ENCODE data around the gene ALDH3B1.

The ALDH3B1 gene

DNA sequence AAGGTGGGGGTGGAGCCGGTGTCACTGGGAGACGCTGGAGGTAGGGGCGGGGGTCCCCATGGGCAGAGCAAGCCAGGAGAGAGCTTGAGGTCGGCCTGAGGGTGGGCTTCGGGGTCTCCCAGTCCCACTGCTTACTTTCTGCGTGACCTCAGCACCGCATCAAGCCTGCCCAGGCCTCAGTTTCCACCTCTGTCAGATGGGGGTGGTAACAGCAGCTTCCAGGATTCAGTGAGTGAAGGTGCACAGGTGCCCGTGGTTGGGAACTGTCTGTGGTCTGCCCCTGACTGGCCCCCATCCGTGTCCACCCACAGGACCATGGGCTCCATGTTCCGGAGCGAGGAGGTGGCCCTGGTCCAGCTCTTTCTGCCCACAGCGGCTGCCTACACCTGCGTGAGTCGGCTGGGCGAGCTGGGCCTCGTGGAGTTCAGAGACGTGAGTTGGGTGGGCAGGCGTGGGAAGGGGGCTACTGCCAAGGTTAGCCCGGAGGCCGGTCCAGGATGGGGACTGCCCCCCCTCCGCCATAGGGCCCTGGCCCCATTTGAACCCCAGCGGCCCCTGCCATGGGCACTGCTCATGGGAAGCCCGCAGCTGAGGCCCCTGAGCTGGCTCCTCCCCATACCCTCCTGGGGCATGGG lies 30.9 kb downstream of the ALDH3B1 start (continued):
- TF ChIP-seq, protein P1, sequence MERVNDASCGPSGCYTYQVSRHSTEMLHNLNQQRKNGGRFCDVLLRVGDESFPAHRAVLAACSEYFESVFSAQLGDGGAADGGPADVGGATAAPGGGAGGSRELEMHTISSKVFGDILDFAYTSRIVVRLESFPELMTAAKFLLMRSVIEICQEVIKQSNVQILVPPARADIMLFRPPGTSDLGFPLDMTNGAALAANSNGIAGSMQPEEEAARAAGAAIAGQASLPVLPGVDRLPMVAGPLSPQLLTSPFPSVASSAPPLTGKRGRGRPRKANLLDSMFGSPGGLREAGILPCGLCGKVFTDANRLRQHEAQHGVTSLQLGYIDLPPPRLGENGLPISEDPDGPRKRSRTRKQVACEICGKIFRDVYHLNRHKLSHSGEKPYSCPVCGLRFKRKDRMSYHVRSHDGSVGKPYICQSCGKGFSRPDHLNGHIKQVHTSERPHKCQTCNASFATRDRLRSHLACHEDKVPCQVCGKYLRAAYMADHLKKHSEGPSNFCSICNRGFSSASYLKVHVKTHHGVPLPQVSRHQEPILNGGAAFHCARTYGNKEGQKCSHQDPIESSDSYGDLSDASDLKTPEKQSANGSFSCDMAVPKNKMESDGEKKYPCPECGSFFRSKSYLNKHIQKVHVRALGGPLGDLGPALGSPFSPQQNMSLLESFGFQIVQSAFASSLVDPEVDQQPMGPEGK (CRISPR knock-in tag; IDR thresholded peaks at IDR 0.05; ENCODE audit: borderline replicate concordance), result no peak
- TF ChIP-seq CSDC2 (CRISPR knock-in tag; IDR thresholded peaks at IDR 0.05) (no peak), ZFP30 (CRISPR knock-in tag; IDR thresholded peaks at IDR 0.05) (no peak), GLIS3 (CRISPR knock-in tag; IDR thresholded peaks at IDR 0.05) (no peak), OSR1 (CRISPR knock-in tag; IDR thresholded peaks at IDR 0.05) (no peak), RARB (CRISPR knock-in tag; IDR thresholded peaks at IDR 0.05) (no peak), ESRRG (CRISPR knock-in tag; IDR thresholded peaks at IDR 0.05) (no peak), BACH2 (CRISPR knock-in tag; IDR thresholded peaks at IDR 0.05; ENCODE audit: borderline replicate concordance) (no peak)
- TF ChIP-seq, protein P2, sequence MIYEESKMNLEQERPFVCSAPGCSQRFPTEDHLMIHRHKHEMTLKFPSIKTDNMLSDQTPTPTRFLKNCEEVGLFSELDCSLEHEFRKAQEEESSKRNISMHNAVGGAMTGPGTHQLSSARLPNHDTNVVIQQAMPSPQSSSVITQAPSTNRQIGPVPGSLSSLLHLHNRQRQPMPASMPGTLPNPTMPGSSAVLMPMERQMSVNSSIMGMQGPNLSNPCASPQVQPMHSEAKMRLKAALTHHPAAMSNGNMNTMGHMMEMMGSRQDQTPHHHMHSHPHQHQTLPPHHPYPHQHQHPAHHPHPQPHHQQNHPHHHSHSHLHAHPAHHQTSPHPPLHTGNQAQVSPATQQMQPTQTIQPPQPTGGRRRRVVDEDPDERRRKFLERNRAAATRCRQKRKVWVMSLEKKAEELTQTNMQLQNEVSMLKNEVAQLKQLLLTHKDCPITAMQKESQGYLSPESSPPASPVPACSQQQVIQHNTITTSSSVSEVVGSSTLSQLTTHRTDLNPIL (CRISPR knock-in tag; IDR thresholded peaks at IDR 0.05; ENCODE audit: low read depth), result no peak
- TF ChIP-seq, protein P3, sequence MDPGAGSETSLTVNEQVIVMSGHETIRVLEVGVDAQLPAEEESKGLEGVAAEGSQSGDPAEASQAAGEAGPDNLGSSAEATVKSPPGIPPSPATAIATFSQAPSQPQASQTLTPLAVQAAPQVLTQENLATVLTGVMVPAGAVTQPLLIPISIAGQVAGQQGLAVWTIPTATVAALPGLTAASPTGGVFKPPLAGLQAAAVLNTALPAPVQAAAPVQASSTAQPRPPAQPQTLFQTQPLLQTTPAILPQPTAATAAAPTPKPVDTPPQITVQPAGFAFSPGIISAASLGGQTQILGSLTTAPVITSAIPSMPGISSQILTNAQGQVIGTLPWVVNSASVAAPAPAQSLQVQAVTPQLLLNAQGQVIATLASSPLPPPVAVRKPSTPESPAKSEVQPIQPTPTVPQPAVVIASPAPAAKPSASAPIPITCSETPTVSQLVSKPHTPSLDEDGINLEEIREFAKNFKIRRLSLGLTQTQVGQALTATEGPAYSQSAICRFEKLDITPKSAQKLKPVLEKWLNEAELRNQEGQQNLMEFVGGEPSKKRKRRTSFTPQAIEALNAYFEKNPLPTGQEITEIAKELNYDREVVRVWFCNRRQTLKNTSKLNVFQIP (CRISPR knock-in tag; IDR thresholded peaks at IDR 0.05; ENCODE audit: borderline replicate concordance, low read depth), result no peak

DNA sequence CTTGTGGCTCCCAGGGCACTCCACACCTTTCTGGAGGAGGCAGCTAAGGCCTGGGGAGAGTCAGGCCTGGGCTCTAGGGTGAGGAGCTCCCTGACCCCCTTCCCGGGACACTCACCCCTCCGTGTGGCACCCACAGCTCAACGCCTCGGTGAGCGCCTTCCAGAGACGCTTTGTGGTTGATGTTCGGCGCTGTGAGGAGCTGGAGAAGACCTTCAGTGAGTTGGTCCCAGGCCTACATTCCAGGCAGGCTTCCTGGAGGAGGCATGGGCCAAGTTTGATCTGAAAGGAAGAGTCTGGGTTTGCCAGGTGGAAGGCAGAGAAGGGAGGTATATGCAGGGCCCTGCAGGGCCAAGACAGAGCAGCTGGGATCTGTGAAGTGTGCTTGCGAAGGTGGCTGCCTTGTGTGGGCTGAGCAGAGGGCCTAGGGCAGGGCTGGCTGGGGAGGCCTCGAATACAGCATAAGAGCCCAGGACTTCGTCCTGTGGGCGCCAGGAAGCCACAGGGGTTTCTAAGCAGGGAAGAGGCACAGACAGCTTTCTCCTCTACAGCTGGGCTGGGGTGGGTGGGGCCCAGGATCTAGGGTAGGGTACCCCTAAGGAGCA lies 31.6 kb downstream of the ALDH3B1 start:
- no peak for ATAC-seq
- TF ChIP-seq GLIS3 (CRISPR knock-in tag; IDR thresholded peaks at IDR 0.05), result no peak
- no peak for TF ChIP-seq TOX (CRISPR knock-in tag; IDR thresholded peaks at IDR 0.05; ENCODE audit: borderline replicate concordance)
- TF ChIP-seq, protein P2 (CRISPR knock-in tag; IDR thresholded peaks at IDR 0.05; ENCODE audit: low read depth), result no peak
- TF ChIP-seq CSDC2 (CRISPR knock-in tag; IDR thresholded peaks at IDR 0.05), result no peak
- TF ChIP-seq, protein P4, sequence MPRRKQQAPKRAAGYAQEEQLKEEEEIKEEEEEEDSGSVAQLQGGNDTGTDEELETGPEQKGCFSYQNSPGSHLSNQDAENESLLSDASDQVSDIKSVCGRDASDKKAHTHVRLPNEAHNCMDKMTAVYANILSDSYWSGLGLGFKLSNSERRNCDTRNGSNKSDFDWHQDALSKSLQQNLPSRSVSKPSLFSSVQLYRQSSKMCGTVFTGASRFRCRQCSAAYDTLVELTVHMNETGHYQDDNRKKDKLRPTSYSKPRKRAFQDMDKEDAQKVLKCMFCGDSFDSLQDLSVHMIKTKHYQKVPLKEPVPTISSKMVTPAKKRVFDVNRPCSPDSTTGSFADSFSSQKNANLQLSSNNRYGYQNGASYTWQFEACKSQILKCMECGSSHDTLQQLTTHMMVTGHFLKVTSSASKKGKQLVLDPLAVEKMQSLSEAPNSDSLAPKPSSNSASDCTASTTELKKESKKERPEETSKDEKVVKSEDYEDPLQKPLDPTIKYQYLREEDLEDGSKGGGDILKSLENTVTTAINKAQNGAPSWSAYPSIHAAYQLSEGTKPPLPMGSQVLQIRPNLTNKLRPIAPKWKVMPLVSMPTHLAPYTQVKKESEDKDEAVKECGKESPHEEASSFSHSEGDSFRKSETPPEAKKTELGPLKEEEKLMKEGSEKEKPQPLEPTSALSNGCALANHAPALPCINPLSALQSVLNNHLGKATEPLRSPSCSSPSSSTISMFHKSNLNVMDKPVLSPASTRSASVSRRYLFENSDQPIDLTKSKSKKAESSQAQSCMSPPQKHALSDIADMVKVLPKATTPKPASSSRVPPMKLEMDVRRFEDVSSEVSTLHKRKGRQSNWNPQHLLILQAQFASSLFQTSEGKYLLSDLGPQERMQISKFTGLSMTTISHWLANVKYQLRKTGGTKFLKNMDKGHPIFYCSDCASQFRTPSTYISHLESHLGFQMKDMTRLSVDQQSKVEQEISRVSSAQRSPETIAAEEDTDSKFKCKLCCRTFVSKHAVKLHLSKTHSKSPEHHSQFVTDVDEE (CRISPR knock-in tag; IDR thresholded peaks at IDR 0.05), result no peak
- TF ChIP-seq, protein P1 (CRISPR knock-in tag; IDR thresholded peaks at IDR 0.05; ENCODE audit: borderline replicate concordance), result no peak
- TF ChIP-seq, protein P5, sequence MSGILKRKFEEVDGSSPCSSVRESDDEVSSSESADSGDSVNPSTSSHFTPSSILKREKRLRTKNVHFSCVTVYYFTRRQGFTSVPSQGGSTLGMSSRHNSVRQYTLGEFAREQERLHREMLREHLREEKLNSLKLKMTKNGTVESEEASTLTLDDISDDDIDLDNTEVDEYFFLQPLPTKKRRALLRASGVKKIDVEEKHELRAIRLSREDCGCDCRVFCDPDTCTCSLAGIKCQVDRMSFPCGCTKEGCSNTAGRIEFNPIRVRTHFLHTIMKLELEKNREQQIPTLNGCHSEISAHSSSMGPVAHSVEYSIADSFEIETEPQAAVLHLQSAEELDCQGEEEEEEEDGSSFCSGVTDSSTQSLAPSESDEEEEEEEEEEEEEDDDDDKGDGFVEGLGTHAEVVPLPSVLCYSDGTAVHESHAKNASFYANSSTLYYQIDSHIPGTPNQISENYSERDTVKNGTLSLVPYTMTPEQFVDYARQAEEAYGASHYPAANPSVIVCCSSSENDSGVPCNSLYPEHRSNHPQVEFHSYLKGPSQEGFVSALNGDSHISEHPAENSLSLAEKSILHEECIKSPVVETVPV (CRISPR knock-in tag; IDR thresholded peaks at IDR 0.05), result no peak
- TF ChIP-seq ISL1 (CRISPR knock-in tag; IDR thresholded peaks at IDR 0.05), result no peak
- no peak for TF ChIP-seq ESRRG (CRISPR knock-in tag; IDR thresholded peaks at IDR 0.05)
- no peak for TF ChIP-seq ZNF8 (CRISPR knock-in tag; IDR thresholded peaks at IDR 0.05)
- no peak for TF ChIP-seq ZC3H10 (CRISPR knock-in tag; IDR thresholded peaks at IDR 0.05)
- TF ChIP-seq TCF4 (CRISPR knock-in tag; IDR thresholded peaks at IDR 0.05; ENCODE audit: borderline replicate concordance), result no peak
- no peak for TF ChIP-seq SNAI2 (CRISPR knock-in tag; IDR thresholded peaks at IDR 0.05)
